OCI-LY7 (cell line): ENCODE results near the gene LAMA1.

Experiments used
- EZH2phosphoT487 ChIP-seq: fragments of 200-600 bp; sonication (generic); IDR thresholded peaks from 2 replicates; pipeline ENCODE4 v1.6.1; 2018; ENCODE audit warnings: low read depth, borderline replicate concordance, mild to moderate bottlenecking, mixed run types, antibody characterized with exemption, low read length, moderate library complexity, mixed read lengths
- TF ChIP-seq, protein P1 (sequence below): fragments of 200-600 bp; sonication (generic); conservative IDR thresholded peaks from 2 replicates; pipeline ENCODE4 v1.5.1; 2014; ENCODE audit warnings: mild to moderate bottlenecking, antibody characterized with exemption, low read length, moderate library complexity, mixed read lengths

DNA sequence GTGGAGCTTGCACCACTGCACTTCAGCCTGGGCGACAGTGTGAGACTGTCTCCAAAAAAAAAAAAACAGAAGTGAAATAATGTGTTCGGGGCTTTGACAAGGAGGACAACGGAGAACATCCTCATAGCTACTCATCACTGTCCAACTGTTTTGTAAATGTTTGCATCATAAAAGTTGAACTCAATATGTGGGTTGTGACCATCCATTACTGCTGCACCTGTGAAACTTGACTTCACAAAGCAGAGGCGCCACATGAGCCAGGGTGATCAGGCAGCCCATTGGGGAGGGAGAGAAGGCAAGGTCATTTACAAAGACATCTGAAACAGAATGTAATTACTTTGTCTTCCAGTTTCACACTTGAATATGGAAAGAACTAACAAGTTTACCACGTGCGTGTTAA is 61.6 kb downstream of the LAMA1 start:
- TF ChIP-seq, protein P1, sequence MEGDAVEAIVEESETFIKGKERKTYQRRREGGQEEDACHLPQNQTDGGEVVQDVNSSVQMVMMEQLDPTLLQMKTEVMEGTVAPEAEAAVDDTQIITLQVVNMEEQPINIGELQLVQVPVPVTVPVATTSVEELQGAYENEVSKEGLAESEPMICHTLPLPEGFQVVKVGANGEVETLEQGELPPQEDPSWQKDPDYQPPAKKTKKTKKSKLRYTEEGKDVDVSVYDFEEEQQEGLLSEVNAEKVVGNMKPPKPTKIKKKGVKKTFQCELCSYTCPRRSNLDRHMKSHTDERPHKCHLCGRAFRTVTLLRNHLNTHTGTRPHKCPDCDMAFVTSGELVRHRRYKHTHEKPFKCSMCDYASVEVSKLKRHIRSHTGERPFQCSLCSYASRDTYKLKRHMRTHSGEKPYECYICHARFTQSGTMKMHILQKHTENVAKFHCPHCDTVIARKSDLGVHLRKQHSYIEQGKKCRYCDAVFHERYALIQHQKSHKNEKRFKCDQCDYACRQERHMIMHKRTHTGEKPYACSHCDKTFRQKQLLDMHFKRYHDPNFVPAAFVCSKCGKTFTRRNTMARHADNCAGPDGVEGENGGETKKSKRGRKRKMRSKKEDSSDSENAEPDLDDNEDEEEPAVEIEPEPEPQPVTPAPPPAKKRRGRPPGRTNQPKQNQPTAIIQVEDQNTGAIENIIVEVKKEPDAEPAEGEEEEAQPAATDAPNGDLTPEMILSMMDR, result no peak
- TF ChIP-seq EZH2phosphoT487, result no peak
